GM23338 (cell line): ENCODE measurements around the gene GPR3. TPM values are rescaled to one million over a fixed set of nuclear protein-coding genes. Genes with fewer than 3 reads are reported as not detected.

Experiments used
- ATAC-seq: fragments of 200-7000 bp; cut with Tn5 transposase; 3 replicates; pipeline ENCODE4 v1.9.1; 2020
- DNase-seq: peaks from one replicate; pipeline ENCODE4 v3.0.0-alpha.2; 2015; ENCODE audit warnings: low spot score
- H2AFZ ChIP-seq: fragments of 200-600 bp; sonication (generic); 2 replicates; pipeline ENCODE4 v1.8.0; 2016; ENCODE audit warnings: antibody characterized with exemption, mild to moderate bottlenecking, moderate library complexity
- H3F3A ChIP-seq: fragments of 200-600 bp; sonication (generic); replicated peaks from 2 replicates; pipeline ENCODE4 v1.8.0; 2017; ENCODE audit warnings: antibody characterized with exemption, mixed run types, low read depth
- H3K27ac ChIP-seq: fragments of 200-600 bp; sonication (generic); 2 replicates; pipeline ENCODE4 v1.6.1; 2016; ENCODE audit warnings: low read depth
- H3K27me3 ChIP-seq: fragments of 200-600 bp; sonication (generic); 2 replicates; pipeline ENCODE4 v1.8.0; 2016; ENCODE audit warnings: mild to moderate bottlenecking, mixed run types, moderate library complexity; ENCODE audit not compliant: insufficient read depth
- H3K36me3 ChIP-seq: fragments of 200-600 bp; sonication (generic); 2 replicates; pipeline ENCODE4 v1.8.0; 2016; ENCODE audit warnings: mild to moderate bottlenecking; ENCODE audit not compliant: insufficient read depth
- H3K4me1 ChIP-seq: fragments of 200-600 bp; sonication (generic); 2 replicates; pipeline ENCODE4 v1.8.0; 2016; ENCODE audit warnings: mild to moderate bottlenecking, moderate library complexity; ENCODE audit not compliant: insufficient read depth
- H3K4me2 ChIP-seq: fragments of 200-600 bp; sonication (generic); 2 replicates; pipeline ENCODE4 v1.7.1; 2017; ENCODE audit warnings: mixed run types
- H3K4me3 ChIP-seq: fragments of 200-600 bp; sonication (generic); 2 replicates; pipeline ENCODE4 v1.6.1; 2016; ENCODE audit warnings: mixed run types
- H3K79me2 ChIP-seq: fragments of 200-600 bp; sonication (generic); replicated peaks from 2 replicates; pipeline ENCODE4 v1.8.0; 2017; ENCODE audit warnings: mild to moderate bottlenecking; ENCODE audit not compliant: insufficient read depth
- H3K9me2 ChIP-seq: fragments of 200-600 bp; sonication (generic); 2 replicates; pipeline ENCODE4 v1.8.0; 2017; ENCODE audit not compliant: insufficient read depth
- H4K20me1 ChIP-seq: fragments of 200-600 bp; sonication (generic); replicated peaks from 2 replicates; pipeline ENCODE4 v1.8.0; 2017; ENCODE audit warnings: mild to moderate bottlenecking; ENCODE audit not compliant: insufficient read depth
- H3K27ac Mint-ChIP-seq: 2 replicates; pipeline ENCODE4 v1.8.0; 2020; ENCODE audit warnings: inconsistent platforms, mild to moderate bottlenecking, moderate library complexity, mixed read lengths
- H3K27me3 Mint-ChIP-seq: 3 replicates; pipeline ENCODE4 v1.8.0; 2022; ENCODE audit warnings: low read depth, mild to moderate bottlenecking, moderate library complexity, mixed read lengths, inconsistent platforms; ENCODE audit not compliant: insufficient read depth, poor library complexity
- H3K36me3 Mint-ChIP-seq: 3 replicates; pipeline ENCODE4 v1.8.0; 2021; ENCODE audit warnings: low read depth, mild to moderate bottlenecking, inconsistent platforms, moderate library complexity, mixed read lengths
- H3K4me1 Mint-ChIP-seq: 3 replicates; pipeline ENCODE4 v1.8.0; 2020; ENCODE audit warnings: mild to moderate bottlenecking, inconsistent platforms, mixed read lengths
- H3K4me3 Mint-ChIP-seq: 3 replicates; pipeline ENCODE4 v1.8.0; 2021; ENCODE audit warnings: moderate library complexity, mild to moderate bottlenecking, inconsistent platforms, mixed read lengths
- H3K9me3 Mint-ChIP-seq: 3 replicates; pipeline ENCODE4 v1.8.0; 2020; ENCODE audit warnings: moderate library complexity, mild to moderate bottlenecking, inconsistent platforms, mixed read lengths
- CREB1 ChIP-seq: fragments of 250-450 bp; sonication (Bioruptor Pico); IDR thresholded peaks from 2 replicates; pipeline ENCODE4 v1.5.0; 2020; ENCODE audit warnings: low read depth, mild to moderate bottlenecking, moderate library complexity
- CTCF ChIP-seq, 2 experiments: fragments of 200-600 bp in 1 of 2; sonication (generic) in 1 of 2; conservative IDR thresholded peaks; 2 replicates each; pipeline versions ENCODE4 v1.5.1 to v1.6.1; 2016 to 2017; ENCODE audit warnings: antibody characterized with exemption in 2 of 2, low read depth in 2 of 2, mild to moderate bottlenecking in 2 of 2, moderate library complexity in 1 of 2
- NANOG ChIP-seq: IDR thresholded peaks from 2 replicates; pipeline ENCODE4 v1.6.1; 2016; ENCODE audit warnings: antibody characterized with exemption, borderline replicate concordance
- POLR2AphosphoS5 ChIP-seq: IDR thresholded peaks from 2 replicates; pipeline ENCODE4 v1.6.1; 2016; ENCODE audit warnings: antibody characterized with exemption, low read depth
- REST ChIP-seq: IDR thresholded peaks from one replicate; pipeline ENCODE4 v1.6.1; 2018; ENCODE audit warnings: antibody characterized with exemption; ENCODE audit not compliant: unreplicated experiment
- ZNF114 ChIP-seq: fragments of 250-450 bp; sonication (Bioruptor Pico); IDR thresholded peaks from 2 replicates; pipeline ENCODE4 v1.5.0; 2020; ENCODE audit warnings: mild to moderate bottlenecking, moderate library complexity
- ZNF462 ChIP-seq: fragments of 250-450 bp; sonication (Bioruptor Pico); IDR thresholded peaks from 2 replicates; pipeline ENCODE4 v1.5.0; 2020; ENCODE audit warnings: mild to moderate bottlenecking, moderate library complexity
- polyA plus RNA-seq: library from polyadenylated mRNA; unstranded; fragments of >200 nt; fragmentation: Nextera tagmentation; extraction: Ambion mirVana; gene quantifications from 2 replicates; pipeline ENCODE4 v1.2.1, GENCODE V29; 2016
- total RNA-seq: library from RNA; depleted of rRNA; stranded (reverse); fragments of >200 nt; shearing (Covaris generic); gene quantifications from 2 replicates; pipeline ENCODE4 v1.2.3, GENCODE V29; 2014

The GPR3 gene
- total and polyA plus RNA-seq, 2 experiments from 2014 or later, result 5.9 to 9.1 TPM

- Histone ChIP-seq H3K4me1 (peaks cover 39% of the 10 kb centered on the region), H4K20me1 (no peaks in the 10 kb centered on the region), H3K36me3 (no peaks in the 10 kb centered on the region), H3K79me2 (no peaks in the 10 kb centered on the region), H2AFZ (no peak overlapping the region), H3K27ac (peak overlapping the region; percentile 88), H3F3A (peaks cover 20% of the 10 kb centered on the region), H3K4me2 (peak overlapping the region; percentile 38), H3K9me2 (no peaks in the 10 kb centered on the region), H3K27me3 (no peaks in the 10 kb centered on the region), H3K4me3 (no peak overlapping the region; the same call in 1 of the 2 replicates)
- Mint-ChIP-seq H3K9me3 (no peaks in the 10 kb centered on the region), H3K27me3 (peaks cover 13% of the 10 kb centered on the region), H3K4me1 (peaks cover 58% of the 10 kb centered on the region), H3K4me3 (peak overlapping the region; percentile 19; the same call in 1 of the 3 replicates), H3K27ac (peak overlapping the region; percentile 84), H3K36me3 (peaks cover 30% of the 10 kb centered on the region)
- peak; percentile 76 for DNase-seq
- ATAC-seq, result peak; percentile 69
- TF ChIP-seq POLR2AphosphoS5 (no peak), CTCF (conservative IDR thresholded peaks at IDR 0.05; ENCODE audit: low read depth in 2 of 2) (0 out of 4 replicates have a peak, but pooled peaks of 1 of the 2 experiments have one; percentile 5), CREB1 (CRISPR knock-in tag) (no peak), ZNF462 (no peak), ZNF114 (CRISPR knock-in tag) (no peak), NANOG (no peak), REST (no peak)
Measured at GRCh38 chr1:27405074-27405473, 12.7 kb downstream of the GPR3 start.
